GM12878 (cell line): ENCODE measurements around the gene TREM1. TPM values are rescaled to one million over a fixed set of nuclear protein-coding genes. Genes with fewer than 3 reads are reported as not detected.

Experiments used
- ATF2 ChIP-seq: IDR thresholded peaks from 2 replicates; pipeline ENCODE4 v1.6.1; 2012; ENCODE audit warnings: low read length, inconsistent platforms
- CBX3 ChIP-seq: fragments of 200-600 bp; sonication (generic); IDR thresholded peaks from 2 replicates; pipeline ENCODE4 v1.6.1; 2016; ENCODE audit warnings: low read depth, borderline replicate concordance
- CUX1 ChIP-seq: IDR thresholded peaks from 2 replicates; pipeline ENCODE4 v1.6.1; 2012; ENCODE audit warnings: improper control_type of control experiment, low read depth, low read length; ENCODE audit not compliant: insufficient replicate concordance
- ESRRA ChIP-seq: IDR thresholded peaks from 2 replicates; pipeline ENCODE4 v1.6.1; 2012; ENCODE audit warnings: mild to moderate bottlenecking, low read length, improper control_type of control experiment
- HCFC1 ChIP-seq: fragments of 150-350 bp; IDR thresholded peaks from 2 replicates; pipeline ENCODE4 v1.6.1; 2014; ENCODE audit warnings: low read length
- JUNB ChIP-seq: IDR thresholded peaks from 2 replicates; pipeline ENCODE4 v1.6.1; 2016; ENCODE audit warnings: antibody characterized with exemption, mild to moderate bottlenecking
- NBN ChIP-seq: fragments of 450-650 bp; IDR thresholded peaks from 2 replicates; pipeline ENCODE4 v1.6.1; 2016
- NFYA ChIP-seq: IDR thresholded peaks from 2 replicates; pipeline ENCODE4 v1.6.1; 2011; ENCODE audit warnings: low read depth, mild to moderate bottlenecking, low read length, improper control_type of control experiment, borderline replicate concordance
- NR2F1 ChIP-seq: fragments of 450-650 bp; conservative IDR thresholded peaks from 2 replicates; pipeline ENCODE4 v1.6.1; 2017; ENCODE audit warnings: mild to moderate bottlenecking
- PKNOX1 ChIP-seq: fragments of 450-650 bp; IDR thresholded peaks from 2 replicates; pipeline ENCODE4 v1.6.1; 2016; ENCODE audit warnings: mild to moderate bottlenecking
- STAT3 ChIP-seq: IDR thresholded peaks from 2 replicates; pipeline ENCODE4 v1.6.1; 2011; ENCODE audit warnings: low read depth, low read length, improper control_type of control experiment
- ZBTB33 ChIP-seq: fragments of 450-650 bp; IDR thresholded peaks from 2 replicates; pipeline ENCODE4 v1.6.1; 2017; ENCODE audit warnings: mild to moderate bottlenecking
- polyA plus RNA-seq, 11 experiments: library from polyadenylated mRNA; depleted of rRNA in 4 of 11; unstranded in 6 of 11; stranded (reverse) in 5 of 11; fragments of >200 nt; fragmentation: Nextera tagmentation in 4 of 11; fragmentation: Illumina TruSeq in 1 of 11; extraction: Ambion mirVana in 4 of 11; extraction: Trizol in 1 of 11; gene quantifications; 1 replicate in 1 of 11; 2 replicates in 10 of 11; pipeline versions ENCODE4 v1.2.1 to v1.2.3, GENCODE V29; 2011 to 2016; ENCODE audit warnings: inconsistent platforms in 2 of 11, missing spikeins in 2 of 11, low read depth in 1 of 11
- total RNA-seq, 4 experiments: library from RNA; depleted of rRNA in 3 of 4; stranded (reverse); fragments of >200 nt in 3 of 4; fragmentation: Illumina TruSeq in 1 of 4; extraction: Trizol in 1 of 4; gene quantifications; 2 replicates each; pipeline versions ENCODE4 v1.2.1 to v1.2.3, GENCODE V29; 2013 to 2021
- TF ChIP-seq, protein P1 (sequence below): fragments of 450-650 bp; IDR thresholded peaks from 2 replicates; pipeline ENCODE4 v1.6.1; 2017; ENCODE audit warnings: mild to moderate bottlenecking, low read depth, inconsistent platforms; ENCODE audit not compliant: poor library complexity, severe bottlenecking
- TF ChIP-seq, protein P2 (sequence below): fragments of 450-650 bp; IDR thresholded peaks from 2 replicates; pipeline ENCODE4 v1.6.1; 2017; ENCODE audit warnings: antibody characterized with exemption, mild to moderate bottlenecking, moderate library complexity

Gene TREM1
- total and polyA plus RNA-seq, 10 of the 15 experiments (the other 5 are each of a cell fraction or from before 2014, with no cell fraction given), result 0.09 to 2.6 (median 0.28) TPM; not detected in 2

DNA sequence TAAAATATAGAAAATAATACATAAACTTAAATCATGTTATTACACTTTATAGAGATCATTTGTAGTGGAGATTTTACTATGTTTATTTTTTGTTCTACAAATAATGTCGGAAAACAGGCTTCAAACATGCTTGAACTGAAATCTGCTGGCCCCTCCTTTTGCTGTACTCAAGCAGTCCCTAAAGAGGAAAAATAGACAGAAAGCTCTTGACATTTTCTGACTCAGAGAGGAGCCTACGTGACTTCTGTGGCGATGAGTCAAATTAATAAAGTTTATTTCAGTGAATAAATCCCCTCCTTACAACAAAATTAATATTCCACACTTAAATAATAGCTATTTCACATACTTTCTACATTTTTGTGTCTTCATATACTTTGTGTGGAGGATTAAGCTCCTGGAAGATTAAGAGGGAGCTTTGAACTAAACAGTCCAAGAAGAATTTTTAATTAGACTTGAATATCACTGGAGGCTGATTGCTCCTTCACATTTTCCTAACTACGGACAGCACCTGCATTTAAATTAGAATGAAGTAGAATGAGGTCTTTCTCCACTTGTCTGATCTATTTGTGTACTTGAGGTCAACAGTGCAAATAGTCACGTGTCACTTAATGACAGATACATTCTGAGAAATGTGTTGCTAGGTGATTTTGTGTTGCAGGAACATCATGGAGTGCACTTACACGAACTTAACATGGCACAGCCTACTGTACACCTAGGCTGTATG is 1.7 kb upstream of the TREM1 start (continued):
- no peak for TF ChIP-seq ZBTB33
- TF ChIP-seq HCFC1, result no peak
- TF ChIP-seq, protein P1, sequence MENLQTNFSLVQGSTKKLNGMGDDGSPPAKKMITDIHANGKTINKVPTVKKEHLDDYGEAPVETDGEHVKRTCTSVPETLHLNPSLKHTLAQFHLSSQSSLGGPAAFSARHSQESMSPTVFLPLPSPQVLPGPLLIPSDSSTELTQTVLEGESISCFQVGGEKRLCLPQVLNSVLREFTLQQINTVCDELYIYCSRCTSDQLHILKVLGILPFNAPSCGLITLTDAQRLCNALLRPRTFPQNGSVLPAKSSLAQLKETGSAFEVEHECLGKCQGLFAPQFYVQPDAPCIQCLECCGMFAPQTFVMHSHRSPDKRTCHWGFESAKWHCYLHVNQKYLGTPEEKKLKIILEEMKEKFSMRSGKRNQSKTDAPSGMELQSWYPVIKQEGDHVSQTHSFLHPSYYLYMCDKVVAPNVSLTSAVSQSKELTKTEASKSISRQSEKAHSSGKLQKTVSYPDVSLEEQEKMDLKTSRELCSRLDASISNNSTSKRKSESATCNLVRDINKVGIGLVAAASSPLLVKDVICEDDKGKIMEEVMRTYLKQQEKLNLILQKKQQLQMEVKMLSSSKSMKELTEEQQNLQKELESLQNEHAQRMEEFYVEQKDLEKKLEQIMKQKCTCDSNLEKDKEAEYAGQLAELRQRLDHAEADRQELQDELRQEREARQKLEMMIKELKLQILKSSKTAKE, result peak; percentile 39
- peak; percentile 46 for TF ChIP-seq JUNB
- TF ChIP-seq NBN, result peak; percentile 42; the same call in 1 of the 2 replicates
- TF ChIP-seq PKNOX1, result peak; percentile 67; the same call in 1 of the 2 replicates
- TF ChIP-seq STAT3, result no peak; the same call in 1 of the 2 replicates
- TF ChIP-seq, protein P2, sequence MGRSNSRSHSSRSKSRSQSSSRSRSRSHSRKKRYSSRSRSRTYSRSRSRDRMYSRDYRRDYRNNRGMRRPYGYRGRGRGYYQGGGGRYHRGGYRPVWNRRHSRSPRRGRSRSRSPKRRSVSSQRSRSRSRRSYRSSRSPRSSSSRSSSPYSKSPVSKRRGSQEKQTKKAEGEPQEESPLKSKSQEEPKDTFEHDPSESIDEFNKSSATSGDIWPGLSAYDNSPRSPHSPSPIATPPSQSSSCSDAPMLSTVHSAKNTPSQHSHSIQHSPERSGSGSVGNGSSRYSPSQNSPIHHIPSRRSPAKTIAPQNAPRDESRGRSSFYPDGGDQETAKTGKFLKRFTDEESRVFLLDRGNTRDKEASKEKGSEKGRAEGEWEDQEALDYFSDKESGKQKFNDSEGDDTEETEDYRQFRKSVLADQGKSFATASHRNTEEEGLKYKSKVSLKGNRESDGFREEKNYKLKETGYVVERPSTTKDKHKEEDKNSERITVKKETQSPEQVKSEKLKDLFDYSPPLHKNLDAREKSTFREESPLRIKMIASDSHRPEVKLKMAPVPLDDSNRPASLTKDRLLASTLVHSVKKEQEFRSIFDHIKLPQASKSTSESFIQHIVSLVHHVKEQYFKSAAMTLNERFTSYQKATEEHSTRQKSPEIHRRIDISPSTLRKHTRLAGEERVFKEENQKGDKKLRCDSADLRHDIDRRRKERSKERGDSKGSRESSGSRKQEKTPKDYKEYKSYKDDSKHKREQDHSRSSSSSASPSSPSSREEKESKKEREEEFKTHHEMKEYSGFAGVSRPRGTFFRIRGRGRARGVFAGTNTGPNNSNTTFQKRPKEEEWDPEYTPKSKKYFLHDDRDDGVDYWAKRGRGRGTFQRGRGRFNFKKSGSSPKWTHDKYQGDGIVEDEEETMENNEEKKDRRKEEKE, result no peak
- TF ChIP-seq NR2F1, result peak; percentile 96
- TF ChIP-seq CUX1, result peak; percentile 36
- no peak for TF ChIP-seq NFYA
- no peak for TF ChIP-seq CBX3
- no peak for TF ChIP-seq ESRRA
- peak; percentile 57; the same call in 1 of the 2 replicates for TF ChIP-seq ATF2
